ENCODE measurements around the gene OR10H4.

DNA sequence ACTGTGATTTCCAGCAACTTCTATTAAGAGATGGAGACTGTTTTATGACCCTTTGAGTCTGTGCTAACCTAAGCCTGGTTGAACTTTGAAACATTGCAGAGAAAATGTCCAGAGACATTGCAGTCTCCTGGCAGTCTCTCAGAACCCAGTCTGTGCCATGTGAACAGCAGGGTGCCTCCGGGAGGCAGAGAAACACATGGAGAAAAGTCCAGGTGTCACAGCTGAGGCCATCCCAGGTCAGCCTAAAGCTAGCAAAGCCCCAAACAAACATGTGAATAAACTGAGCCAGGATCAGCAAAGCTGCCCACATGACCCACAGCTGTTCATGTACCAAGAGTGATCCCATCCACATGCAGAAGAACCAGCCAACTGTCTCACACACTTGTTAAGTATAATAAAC lies 22.3 kb upstream of the OR10H4 start:
- TF ChIP-seq ZFX (CRISPR knock-in tag; IDR thresholded peaks at IDR 0.05) (no peak), ZNF239 (CRISPR knock-in tag; IDR thresholded peaks at IDR 0.05) (no peak), HCFC1 (IDR thresholded peaks at IDR 0.05; ENCODE audit: low read depth, low read length) (no peak), ESRRB (CRISPR knock-in tag; IDR thresholded peaks at IDR 0.05; ENCODE audit: borderline replicate concordance) (no peak), GTF2F1 (IDR thresholded peaks at IDR 0.05; ENCODE audit: low read depth, low read length) (no peak), SP1 (CRISPR knock-in tag; IDR thresholded peaks at IDR 0.05) (no peak), RFX1 (IDR thresholded peaks at IDR 0.05) (no peak), ZNF143 (CRISPR knock-in tag; IDR thresholded peaks at IDR 0.05) (no peak), HDAC2 (IDR thresholded peaks at IDR 0.05) (no peak)
- TF ChIP-seq, protein P1, sequence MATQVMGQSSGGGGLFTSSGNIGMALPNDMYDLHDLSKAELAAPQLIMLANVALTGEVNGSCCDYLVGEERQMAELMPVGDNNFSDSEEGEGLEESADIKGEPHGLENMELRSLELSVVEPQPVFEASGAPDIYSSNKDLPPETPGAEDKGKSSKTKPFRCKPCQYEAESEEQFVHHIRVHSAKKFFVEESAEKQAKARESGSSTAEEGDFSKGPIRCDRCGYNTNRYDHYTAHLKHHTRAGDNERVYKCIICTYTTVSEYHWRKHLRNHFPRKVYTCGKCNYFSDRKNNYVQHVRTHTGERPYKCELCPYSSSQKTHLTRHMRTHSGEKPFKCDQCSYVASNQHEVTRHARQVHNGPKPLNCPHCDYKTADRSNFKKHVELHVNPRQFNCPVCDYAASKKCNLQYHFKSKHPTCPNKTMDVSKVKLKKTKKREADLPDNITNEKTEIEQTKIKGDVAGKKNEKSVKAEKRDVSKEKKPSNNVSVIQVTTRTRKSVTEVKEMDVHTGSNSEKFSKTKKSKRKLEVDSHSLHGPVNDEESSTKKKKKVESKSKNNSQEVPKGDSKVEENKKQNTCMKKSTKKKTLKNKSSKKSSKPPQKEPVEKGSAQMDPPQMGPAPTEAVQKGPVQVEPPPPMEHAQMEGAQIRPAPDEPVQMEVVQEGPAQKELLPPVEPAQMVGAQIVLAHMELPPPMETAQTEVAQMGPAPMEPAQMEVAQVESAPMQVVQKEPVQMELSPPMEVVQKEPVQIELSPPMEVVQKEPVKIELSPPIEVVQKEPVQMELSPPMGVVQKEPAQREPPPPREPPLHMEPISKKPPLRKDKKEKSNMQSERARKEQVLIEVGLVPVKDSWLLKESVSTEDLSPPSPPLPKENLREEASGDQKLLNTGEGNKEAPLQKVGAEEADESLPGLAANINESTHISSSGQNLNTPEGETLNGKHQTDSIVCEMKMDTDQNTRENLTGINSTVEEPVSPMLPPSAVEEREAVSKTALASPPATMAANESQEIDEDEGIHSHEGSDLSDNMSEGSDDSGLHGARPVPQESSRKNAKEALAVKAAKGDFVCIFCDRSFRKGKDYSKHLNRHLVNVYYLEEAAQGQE (IDR thresholded peaks at IDR 0.05; ENCODE audit: borderline replicate concordance), result no peak
- TF ChIP-seq, protein P1 (CRISPR knock-in tag; IDR thresholded peaks at IDR 0.05; ENCODE audit: low read depth), result no peak

Data from K562 (cell line).